Colonic mucosa (tissue), 4 donors: ENCODE measurements around the gene ZNF451. TPM values are rescaled to one million over a fixed set of nuclear protein-coding genes. Genes with fewer than 3 reads are reported as not detected.

ENCODE experiments used
- DNase-seq: peaks from one replicate; pipeline ENCODE4 v3.0.0-alpha.2; 2020
- H3K27ac ChIP-seq: fragments of 200-600 bp; one replicate; pipeline ENCODE4 v1.8.0; 2021
- H3K27me3 ChIP-seq: fragments of 200-600 bp; one replicate; pipeline ENCODE4 v1.8.0; 2021
- H3K36me3 ChIP-seq: fragments of 200-600 bp; one replicate; pipeline ENCODE4 v1.8.0; 2021
- H3K4me1 ChIP-seq: fragments of 200-600 bp; one replicate; pipeline ENCODE4 v1.8.0; 2021; ENCODE audit warnings: mild to moderate bottlenecking
- H3K4me3 ChIP-seq: fragments of 200-600 bp; one replicate; pipeline ENCODE4 v1.8.0; 2021
- H3K9ac ChIP-seq, 2 donors: one replicate each; pipeline ENCODE4 v1.7.0; 2013; ENCODE audit warnings: control low read depth in 2 of 2, low read depth in 2 of 2, low read length in 2 of 2
- H3K9me3 ChIP-seq: fragments of 200-600 bp; one replicate; pipeline ENCODE4 v1.8.0; 2021
- CTCF ChIP-seq: fragments of 200-600 bp; IDR thresholded peaks from one replicate; pipeline ENCODE4 v1.8.0; 2022; ENCODE audit warnings: antibody characterized with exemption, mild to moderate bottlenecking
- intact Hi-C: fragments of 100-400 bp; cut with DNase I; formaldehyde crosslinking; loops from one replicate; pipeline ENCODE4 v1.14.1; 2022
- total RNA-seq, 2 donors: library from RNA; stranded (reverse); fragmentation: NEBNext Ultra II Directional in 1 of 2; extraction: Animal tissue kit (Norgen Biotek cat#: 25700) in 1 of 2; gene quantifications; one replicate each; pipeline ENCODE4 v1.2.1, GENCODE V29; 2021
- donor health status: healthy.
- donor health status: DM: no; HTN: no; CAD: no.
- donor health status: DM: no; HTN: no; CAD: no.

The ZNF451 gene
- total RNA-seq, 2 donors from 2014 or later: 35.1 to 35.9 TPM

- Histone ChIP-seq H3K9me3 (no peaks in the 10 kb centered on the region), H3K27ac (peak within 1 kb of the TSS; percentile 79), H3K9ac (peak within 1 kb of the TSS; percentile 64 to 66), H3K4me3 (peak within 1 kb of the TSS; percentile 65), H3K36me3 (no peaks in the 10 kb centered on the region), H3K4me1 (no peaks in the 10 kb centered on the region), H3K27me3 (no peaks in the 10 kb centered on the region)
- no peak for TF ChIP-seq CTCF
- intact Hi-C loops: loop anchor here (5.0 kb wide), 1 partner anchor 145 kb away; the partner anchor contains the start of gene PRIM2
- peak; percentile 86 for DNase-seq
Observed at GRCh38 chr6:57172136-57173055, 82.4 kb downstream of the ZNF451 start, which contains the start of gene BAG2. Gene BAG2 (plus strand): TSS chr6:57172326. CDS start chr6:57172698, 372 bp downstream.

- H3K27ac ChIP-seq: peak overlapping the region; percentile 79
- H3K36me3 ChIP-seq: no peaks in the 10 kb centered on the region
- no peaks in the 10 kb centered on the region for H3K4me1 ChIP-seq
- no peaks in the 10 kb centered on the region for H3K9me3 ChIP-seq
- peak overlapping the region; percentile 64 to 66 for H3K9ac ChIP-seq
- peak; percentile 29 for DNase-seq
- intact Hi-C loops: loop anchor here (5.0 kb wide), 1 partner anchor 144 kb away; the partner anchor contains the start of gene PRIM2
- H3K4me3 ChIP-seq: peak overlapping the region; percentile 65
- no peak for TF ChIP-seq CTCF
- H3K27me3 ChIP-seq: no peaks in the 10 kb centered on the region
Observed at GRCh38 chr6:57173056-57173885, 83.3 kb downstream of the ZNF451 start.

GRCh38 chr6:57173886-57174510 is 84.0 kb downstream of the ZNF451 start:
- peak overlapping the region; percentile 65 for H3K4me3 ChIP-seq
- H3K4me1 ChIP-seq: no peaks in the 10 kb centered on the region
- H3K9me3 ChIP-seq: no peaks in the 10 kb centered on the region
- peak overlapping the region; percentile 79 for H3K27ac ChIP-seq
- intact Hi-C loops: loop anchor here (5.0 kb wide), 1 partner anchor 143 kb away; the partner anchor contains the start of gene PRIM2
- no peak for TF ChIP-seq CTCF
- H3K27me3 ChIP-seq: no peaks in the 10 kb centered on the region
- no peaks in the 10 kb centered on the region for H3K36me3 ChIP-seq
- no peak overlapping the region for H3K9ac ChIP-seq
- no peak for DNase-seq

- H3K4me1 ChIP-seq: no peaks in the 10 kb centered on the region
- DNase-seq: no peak
- H3K36me3 ChIP-seq: no peaks in the 10 kb centered on the region
- intact Hi-C loops: loop anchor here (5.0 kb wide), 1 partner anchor 143 kb away; the partner anchor contains the start of gene PRIM2
- no peak overlapping the region for H3K4me3 ChIP-seq
- no peaks in the 10 kb centered on the region for H3K9me3 ChIP-seq
- H3K27me3 ChIP-seq: no peaks in the 10 kb centered on the region
- no peak overlapping the region for H3K9ac ChIP-seq
- H3K27ac ChIP-seq: no peak overlapping the region
- no peak for TF ChIP-seq CTCF
Observed at GRCh38 chr6:57174511-57174907, 84.5 kb downstream of the ZNF451 start.
